ENCODE measurements around the gene STYXL1.
"Not testable (repeated sequence)": the region's sequence is repeated elsewhere in the genome, so short reads cannot be mapped to it uniquely, and the experiment has no call there.

The STYXL1 gene

DNA sequence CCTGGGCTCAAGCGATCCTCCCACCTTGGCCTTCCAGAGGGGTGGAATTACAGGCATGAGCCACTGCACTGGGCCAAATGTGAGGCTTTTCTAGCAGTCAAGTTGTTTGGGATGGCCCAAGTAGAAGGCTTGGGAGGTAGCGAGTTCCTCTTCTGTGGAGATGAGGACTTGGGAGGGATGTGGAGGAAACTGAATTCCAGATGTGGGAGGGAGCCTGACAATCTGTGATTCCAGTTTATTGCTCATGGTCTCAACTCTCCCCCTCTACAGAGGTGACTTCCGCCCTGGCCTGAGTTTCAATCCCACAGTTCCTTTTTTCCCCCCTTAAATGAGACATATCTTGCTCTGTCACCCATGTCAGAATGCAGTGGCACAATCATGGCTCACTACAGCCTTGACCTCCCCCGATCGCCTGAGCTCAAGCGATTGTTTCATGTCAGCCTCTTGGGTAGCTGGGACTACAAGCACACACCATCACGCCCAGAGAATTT is 3.4 kb downstream of the STYXL1 start:
- H3K4me3 ChIP-seq, result no peak overlapping the region
- no peak overlapping the region for H3K27ac ChIP-seq

- no peak overlapping the region for H3K27ac ChIP-seq
- H3K4me3 ChIP-seq, result no peak overlapping the region
These were observed 7.7 kb downstream of the STYXL1 start for GRCh38 chr7:76040126-76040525.

DNA sequence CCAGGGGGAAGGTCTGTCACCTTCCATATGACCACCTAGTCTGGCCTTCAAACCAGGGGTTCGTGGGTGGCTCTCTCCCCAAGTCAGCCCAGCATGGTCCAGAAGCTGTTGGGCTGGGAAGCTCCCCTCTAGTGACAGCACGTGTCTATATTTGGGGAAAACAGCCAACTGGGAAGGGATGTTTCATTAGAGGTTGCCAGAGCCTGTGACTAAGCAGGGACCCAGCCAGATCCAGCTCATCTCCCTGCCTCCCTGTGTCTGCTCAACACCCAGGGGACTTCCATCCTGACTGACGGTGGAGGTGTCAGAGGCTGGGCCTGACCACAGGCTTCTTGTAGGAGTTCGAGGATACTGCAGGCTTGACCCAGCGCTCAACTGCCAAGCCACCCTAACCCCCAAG is 10.5 kb downstream of the STYXL1 start:
- H3K27ac ChIP-seq, result no peak overlapping the region

GRCh38 chr7:76031964-76032363 is 15.8 kb downstream of the STYXL1 start:
- H3K27ac ChIP-seq, result no peak overlapping the region

More for the DNA sequence above, 10.5 kb downstream of the STYXL1 start:
- no peak overlapping the region for H3K4me3 ChIP-seq

GRCh38 chr7:76029682-76030081 is 18.1 kb downstream of the STYXL1 start:
- not testable (repeated sequence) for H3K4me3 ChIP-seq, H3K27ac ChIP-seq

More at GRCh38 chr7:76031964-76032363, 15.8 kb downstream of the STYXL1 start:
- no peak overlapping the region for H3K4me3 ChIP-seq

- H3K4me3 ChIP-seq, result no peak overlapping the region
- no peak overlapping the region for H3K27ac ChIP-seq
These were observed 24.8 kb downstream of the STYXL1 start for GRCh38 chr7:76023002-76023401.

GRCh38 chr7:76022026-76022780 is 25.6 kb downstream of the STYXL1 start:
- H3K4me3 ChIP-seq, result no peak overlapping the region
- no peak overlapping the region for H3K27ac ChIP-seq

GRCh38 chr7:76020031-76020714 is 27.6 kb downstream of the STYXL1 start:
- Histone ChIP-seq H3K27ac (peak overlapping the region in 1 of 21 experiments; percentile 23), H3K4me3 (no peak overlapping the region)

DNA sequence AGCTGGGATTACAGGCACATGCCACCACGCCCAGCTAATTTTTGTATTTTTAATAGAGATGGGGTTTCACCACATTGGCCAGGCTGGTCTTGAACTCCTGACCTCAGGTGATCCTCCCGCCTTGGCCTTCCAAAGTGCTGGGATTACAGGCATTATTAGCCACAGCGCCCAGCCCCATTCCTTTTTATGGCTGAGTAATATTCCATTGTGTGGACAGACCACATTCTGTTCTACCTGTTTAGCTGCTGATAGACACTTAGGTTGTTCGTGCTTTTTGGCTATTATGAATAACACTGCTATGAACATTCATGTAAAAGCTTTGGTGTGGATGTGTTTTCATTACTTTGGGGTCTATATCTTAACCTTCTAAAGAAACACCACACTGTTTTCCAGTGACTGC is 29.3 kb downstream of the STYXL1 start:
- not testable (repeated sequence) for H3K4me3 ChIP-seq, H3K27ac ChIP-seq

DNA sequence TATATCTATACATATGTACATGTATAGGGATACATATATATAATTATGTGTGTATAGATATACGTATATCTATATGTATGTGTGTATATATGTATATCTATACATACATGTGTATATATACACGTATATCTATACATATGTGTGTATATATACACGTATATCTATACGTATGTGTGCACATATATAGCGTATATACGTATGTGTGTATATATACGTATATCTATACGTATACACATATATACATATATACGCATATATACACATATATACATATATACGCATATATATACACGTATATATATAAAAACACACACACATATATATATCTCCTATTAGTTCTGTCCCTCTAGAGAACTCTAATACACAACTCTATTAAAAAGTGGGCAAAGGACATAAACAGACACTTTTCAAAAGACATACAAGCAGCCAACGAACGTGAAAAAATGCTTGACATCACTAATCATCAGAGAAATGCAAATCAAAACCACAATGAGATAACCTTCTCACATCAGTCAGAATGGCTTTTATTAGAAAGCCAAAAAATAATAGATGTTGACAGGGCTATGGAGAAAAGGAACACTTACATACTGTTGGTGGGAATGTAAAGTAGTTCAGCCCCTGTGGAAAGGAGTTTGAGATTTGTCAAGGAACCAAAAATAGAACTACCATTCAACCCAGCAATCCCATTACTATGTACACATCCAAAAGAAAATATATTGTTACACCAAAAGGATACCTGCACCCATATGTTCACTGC is 31.4 kb downstream of the STYXL1 start:
- no peak overlapping the region for H3K27ac ChIP-seq
- H3K4me3 ChIP-seq, result no peak overlapping the region

DNA sequence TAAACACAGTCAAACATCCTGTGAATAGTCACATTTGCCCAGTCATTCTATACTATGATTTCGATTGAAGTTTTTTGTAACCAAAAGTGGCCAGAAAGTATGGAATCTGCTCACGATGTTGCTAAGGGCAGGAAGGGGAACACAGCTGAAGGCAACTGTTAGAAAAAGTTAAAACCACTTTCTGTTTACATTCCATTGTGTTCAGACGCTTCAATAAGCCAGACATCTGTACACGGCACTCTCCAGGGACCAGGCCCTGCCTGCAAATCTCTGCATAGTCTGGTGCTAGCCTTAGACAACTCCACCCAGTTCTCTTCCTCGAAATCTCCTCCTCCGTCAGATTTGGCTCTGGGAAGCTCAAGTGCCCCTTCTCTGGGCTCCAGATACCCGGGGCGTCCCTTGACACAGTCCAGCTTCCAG is 36.3 kb downstream of the STYXL1 start:
- Histone ChIP-seq H3K4me3 (no peak overlapping the region), H3K27ac (peak overlapping the region in 8 of 21 experiments; percentile 7 to 74 (median 27))

GRCh38 chr7:76009672-76010600 is 37.9 kb downstream of the STYXL1 start:
- no peak overlapping the region for H3K4me3 ChIP-seq
- peak overlapping the region in 4 of 21 experiments; percentile 26 to 49 (median 34) for H3K27ac ChIP-seq

- Histone ChIP-seq H3K27ac (peak overlapping the region in 2 of 21 experiments; percentile 16 to 34), H3K4me3 (no peak overlapping the region)
These were observed 39.6 kb downstream of the STYXL1 start for GRCh38 chr7:76008156-76008687.

DNA sequence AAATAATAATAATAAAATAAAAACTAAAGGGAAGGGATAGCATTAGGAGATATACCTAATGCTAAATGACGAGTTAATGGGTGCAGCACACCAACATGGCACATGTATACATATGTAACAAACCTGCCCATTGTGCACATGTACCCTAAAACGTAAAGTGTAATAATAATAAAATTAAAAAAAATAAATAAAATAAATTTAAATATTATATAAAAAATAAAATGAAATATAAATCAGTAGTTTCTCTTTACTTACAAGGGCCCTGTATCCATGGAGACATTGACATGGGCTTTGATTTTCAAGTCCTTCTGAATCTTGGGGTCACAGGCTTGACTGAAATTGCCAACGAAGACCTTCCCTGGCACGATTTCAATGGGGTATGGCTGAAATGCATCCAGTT is 42.8 kb downstream of the STYXL1 start:
- H3K27ac ChIP-seq, H3K4me3 ChIP-seq: not testable (repeated sequence)

DNA sequence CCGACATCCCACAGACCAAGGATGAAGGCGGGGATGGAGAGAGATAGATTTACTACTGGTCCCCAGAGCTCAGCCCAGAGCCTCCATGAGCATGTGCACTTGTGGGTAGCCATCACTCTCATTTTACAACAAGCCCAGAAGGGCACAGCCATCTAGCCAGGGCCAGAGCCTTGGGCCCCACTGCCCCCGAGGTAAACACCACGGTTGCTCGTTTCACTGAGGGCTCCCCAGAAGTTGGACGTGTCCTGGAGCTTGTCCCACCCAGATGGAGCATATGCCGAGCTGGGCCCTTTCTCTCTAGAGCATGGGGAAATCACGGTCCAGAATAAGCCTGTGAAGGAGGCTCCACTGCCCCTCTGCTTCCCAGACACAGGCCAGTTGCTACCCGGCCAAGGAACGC is 44.4 kb downstream of the STYXL1 start:
- H3K27ac ChIP-seq, result no peak overlapping the region
- no peak overlapping the region for H3K4me3 ChIP-seq

- no peak overlapping the region for H3K27ac ChIP-seq
- no peak overlapping the region for H3K4me3 ChIP-seq
These were observed 45.0 kb downstream of the STYXL1 start for GRCh38 chr7:76002822-76003221.

DNA sequence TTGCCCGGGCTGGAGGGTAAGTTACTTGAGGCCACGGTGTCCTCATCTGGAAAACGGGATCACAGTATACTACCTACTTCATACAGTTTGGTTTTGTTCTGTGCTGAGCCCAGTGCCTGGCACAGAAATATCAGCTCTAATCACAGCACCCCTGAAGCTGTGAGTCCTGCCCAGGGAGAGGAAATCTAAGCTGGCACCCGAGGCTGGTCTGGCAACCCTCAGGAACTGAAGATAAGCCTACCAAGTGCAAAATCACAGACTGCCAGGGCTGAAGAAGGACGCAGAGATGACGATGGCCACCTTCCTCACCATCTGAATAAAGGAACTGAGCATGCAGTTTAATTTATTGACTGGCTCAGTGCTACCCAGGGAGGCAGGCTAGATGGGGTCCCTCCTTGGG is 45.7 kb downstream of the STYXL1 start:
- H3K27ac ChIP-seq, result no peak overlapping the region
- no peak overlapping the region for H3K4me3 ChIP-seq

DNA sequence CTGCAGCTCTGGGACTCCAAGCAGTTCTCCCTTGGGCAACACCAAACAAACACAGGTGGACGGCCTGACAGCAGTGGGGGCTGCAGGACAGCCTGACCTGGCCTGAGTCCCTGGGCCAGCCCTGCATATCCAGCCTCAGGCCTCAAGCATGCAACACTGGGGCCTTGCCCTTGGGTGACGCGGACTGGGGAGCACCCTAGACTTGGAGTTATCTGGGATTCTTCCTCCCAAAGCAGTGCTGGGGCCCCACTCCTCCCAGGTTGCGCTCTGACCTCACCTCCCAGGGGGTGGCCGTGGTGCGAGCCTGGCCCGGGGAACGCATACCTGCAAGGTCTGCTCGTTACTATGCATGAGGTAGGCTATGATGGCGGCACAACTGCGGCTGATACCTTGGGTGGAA is 47.2 kb downstream of the STYXL1 start:
- Histone ChIP-seq H3K27ac (no peak overlapping the region), H3K4me3 (no peak overlapping the region)

DNA sequence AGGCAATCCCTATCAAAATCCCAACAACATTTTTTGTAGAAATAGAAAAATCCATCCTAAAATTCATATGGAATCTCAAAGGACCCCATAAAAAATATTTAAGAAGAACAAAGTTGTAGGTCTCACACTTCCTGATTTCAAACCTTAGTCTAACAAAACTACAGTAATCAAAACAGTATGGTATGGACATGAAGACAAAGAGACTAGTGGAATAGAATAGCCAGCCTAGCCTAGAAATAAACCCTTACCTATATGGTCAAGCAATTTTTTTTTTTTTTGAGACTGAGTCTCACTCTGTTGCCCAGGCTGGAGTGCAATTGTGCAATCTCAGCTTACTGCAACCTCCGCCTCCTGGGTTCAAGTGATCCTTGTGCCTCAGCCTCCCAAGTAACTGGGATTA is 49.8 kb downstream of the STYXL1 start:
- no peak overlapping the region for H3K4me3 ChIP-seq
- no peak overlapping the region for H3K27ac ChIP-seq

All from skin epidermis (tissue), 12 donors.